CD8-positive, alpha-beta memory T cell (primary cell): Measurements from ENCODE around the gene FOXP2. TPM values are rescaled to one million over a fixed set of nuclear protein-coding genes. Genes with fewer than 3 reads are reported as not detected.
"Not testable (repeated sequence)": the region's sequence is repeated elsewhere in the genome, so short reads cannot be mapped to it uniquely, and the experiment has no call there.

Experiments
- CTCF ChIA-PET: fragments of 350-600 bp; sonication (Branson Sonifier 250); formaldehyde crosslinking; loops from one replicate; lab custom pipeline; 2021; ENCODE audit warnings: antibody characterized with exemption; lab: Charles Lee
- POLR2A ChIA-PET: fragments of 350-600 bp; sonication (Branson Sonifier 250); formaldehyde crosslinking; loops from one replicate; lab custom pipeline; 2021; ENCODE audit warnings: antibody characterized with exemption; lab: Charles Lee
- DNase-seq, 5 donors: peaks; one replicate each; pipeline versions ENCODE4 v3.0.0 to v3.0.0-alpha.2; 2020 to 2022; ENCODE audit warnings: mixed read lengths in 1 of 5
- H3K27ac ChIP-seq: one replicate; pipeline ENCODE4 v1.7.0; 2013; ENCODE audit warnings: low read depth, mild to moderate bottlenecking, low read length, moderate library complexity
- H3K27me3 ChIP-seq: 2 replicates; pipeline ENCODE4 v1.7.0; 2013; ENCODE audit warnings: low read length, mild to moderate bottlenecking; ENCODE audit not compliant: insufficient read depth, poor library complexity, severe bottlenecking
- H3K36me3 ChIP-seq: 2 replicates; pipeline ENCODE4 v1.7.0; 2013; ENCODE audit warnings: mild to moderate bottlenecking, low read length, moderate library complexity; ENCODE audit not compliant: insufficient read depth
- H3K4me1 ChIP-seq: 2 replicates; pipeline ENCODE4 v1.7.0; 2013; ENCODE audit warnings: mild to moderate bottlenecking, low read length, moderate library complexity; ENCODE audit not compliant: insufficient read depth
- H3K4me3 ChIP-seq: 2 replicates; pipeline ENCODE4 v1.7.0; 2013; ENCODE audit warnings: mild to moderate bottlenecking, low read length
- H3K9me3 ChIP-seq: 2 replicates; pipeline ENCODE4 v1.7.0; 2013; ENCODE audit warnings: mild to moderate bottlenecking, low read length
- H3K27ac Mint-ChIP-seq, 8 donors: one replicate each; pipeline ENCODE4 v1.8.0; 2020 to 2021; ENCODE audit warnings: mixed read lengths in 8 of 8, mild to moderate bottlenecking in 6 of 8, inconsistent platforms in 3 of 8, moderate library complexity in 3 of 8
- H3K27me3 Mint-ChIP-seq, 2 donors: one replicate each; pipeline ENCODE4 v1.8.0; 2020 to 2021; ENCODE audit warnings: mixed read lengths in 2 of 2, mild to moderate bottlenecking in 1 of 2, moderate library complexity in 1 of 2
- H3K36me3 Mint-ChIP-seq, 3 donors: one replicate each; pipeline ENCODE4 v1.8.0; 2020 to 2021; ENCODE audit warnings: mixed read lengths in 3 of 3, inconsistent platforms in 1 of 3, mild to moderate bottlenecking in 1 of 3
- H3K4me1 Mint-ChIP-seq, 3 donors: one replicate each; pipeline ENCODE4 v1.8.0; 2020 to 2021; ENCODE audit warnings: mixed read lengths in 3 of 3, inconsistent platforms in 1 of 3, mild to moderate bottlenecking in 1 of 3
- H3K4me3 Mint-ChIP-seq, 7 donors: one replicate each; pipeline ENCODE4 v1.8.0; 2020 to 2021; ENCODE audit warnings: mixed read lengths in 7 of 7, mild to moderate bottlenecking in 6 of 7, moderate library complexity in 4 of 7, inconsistent platforms in 2 of 7
- H3K9me3 Mint-ChIP-seq, 5 donors: one replicate each; pipeline ENCODE4 v1.8.0; 2020 to 2022; ENCODE audit warnings: mixed read lengths in 5 of 5, mild to moderate bottlenecking in 3 of 5, moderate library complexity in 2 of 5, inconsistent platforms in 1 of 5
- polyA plus RNA-seq: library from polyadenylated mRNA; unstranded; fragments of 300-500 nt; fragmentation: Illumina TruSeq; gene quantifications from one replicate; pipeline ENCODE4 v1.2.3, GENCODE V29; 2021
- total RNA-seq, 2 experiments: library from RNA; stranded (reverse); gene quantifications; one replicate each; pipeline ENCODE4 v1.2.3, GENCODE V29; 2021

The FOXP2 gene
- total and polyA plus RNA-seq, 3 experiments from 2014 or later: not detected

- H3K36me3 Mint-ChIP-seq: no peaks in the 10 kb centered on the region
- no peaks in the 10 kb centered on the region for H3K4me1 Mint-ChIP-seq
- Histone ChIP-seq H3K4me1 (no peaks in the 10 kb centered on the region), H3K4me3 (no peak overlapping the region), H3K36me3 (no peaks in the 10 kb centered on the region), H3K9me3 (no peaks in the 10 kb centered on the region), H3K27me3 (no peaks in the 10 kb centered on the region), H3K27ac (no peak overlapping the region)
- peaks cover 0 to 2% (median 0%) of the 10 kb centered on the region in 5 donors for H3K9me3 Mint-ChIP-seq
- no peak overlapping the region for H3K4me3 Mint-ChIP-seq
- DNase-seq: no peak
- peaks cover 0 to 3% of the 10 kb centered on the region in 2 donors for H3K27me3 Mint-ChIP-seq
- POLR2A ChIA-PET: no interaction called here
- CTCF ChIA-PET: no interaction called here
- no peak overlapping the region for H3K27ac Mint-ChIP-seq
Measured at GRCh38 chr7:114548081-114548980, 133.7 kb downstream of the FOXP2 start.

GRCh38 chr7:114554781-114555537 is 140.3 kb downstream of the FOXP2 start:
- Histone ChIP-seq H3K27me3 (no peaks in the 10 kb centered on the region), H3K9me3 (no peaks in the 10 kb centered on the region), H3K4me3 (no peak overlapping the region), H3K36me3 (no peaks in the 10 kb centered on the region), H3K4me1 (no peaks in the 10 kb centered on the region), H3K27ac (no peak overlapping the region)
- Mint-ChIP-seq H3K27me3 (peaks cover 0 to 3% of the 10 kb centered on the region in 2 donors), H3K9me3 (no peaks in the 10 kb centered on the region), H3K36me3 (no peaks in the 10 kb centered on the region), H3K27ac (no peak overlapping the region), H3K4me3 (no peak overlapping the region), H3K4me1 (no peaks in the 10 kb centered on the region)
- ChIA-PET POLR2A (no interaction called here), CTCF (no interaction called here)
- DNase-seq: no peak

GRCh38 chr7:114567416-114567815 is 152.8 kb downstream of the FOXP2 start:
- Mint-ChIP-seq H3K27ac (no peak overlapping the region), H3K9me3 (no peaks in the 10 kb centered on the region), H3K4me1 (no peaks in the 10 kb centered on the region), H3K4me3 (no peak overlapping the region), H3K27me3 (no peaks in the 10 kb centered on the region), H3K36me3 (no peaks in the 10 kb centered on the region)
- DNase-seq: no peak
- no peaks in the 10 kb centered on the region for H3K9me3 ChIP-seq
- no peak overlapping the region for H3K27ac ChIP-seq
- no peaks in the 10 kb centered on the region for H3K36me3 ChIP-seq
- CTCF ChIA-PET: no interaction called here
- H3K4me1 ChIP-seq: no peaks in the 10 kb centered on the region
- H3K27me3 ChIP-seq: no peaks in the 10 kb centered on the region
- POLR2A ChIA-PET: no interaction called here
- H3K4me3 ChIP-seq: no peak overlapping the region

- Mint-ChIP-seq H3K27ac (no peak overlapping the region), H3K4me3 (no peak overlapping the region), H3K36me3 (no peaks in the 10 kb centered on the region), H3K27me3 (no peaks in the 10 kb centered on the region), H3K4me1 (no peaks in the 10 kb centered on the region), H3K9me3 (no peaks in the 10 kb centered on the region)
- Histone ChIP-seq H3K4me1 (no peaks in the 10 kb centered on the region), H3K36me3 (no peaks in the 10 kb centered on the region), H3K4me3 (no peak overlapping the region), H3K27me3 (no peaks in the 10 kb centered on the region), H3K27ac (no peak overlapping the region), H3K9me3 (no peaks in the 10 kb centered on the region)
- ChIA-PET POLR2A (no interaction called here), CTCF (no interaction called here)
- no peak for DNase-seq
Measured at GRCh38 chr7:114569220-114569619, 154.6 kb downstream of the FOXP2 start.

- Histone ChIP-seq H3K27ac (no peak overlapping the region), H3K4me1 (no peaks in the 10 kb centered on the region), H3K27me3 (no peaks in the 10 kb centered on the region), H3K4me3 (no peak overlapping the region), H3K36me3 (no peaks in the 10 kb centered on the region), H3K9me3 (no peaks in the 10 kb centered on the region)
- H3K4me3 Mint-ChIP-seq: no peak overlapping the region
- CTCF ChIA-PET: no interaction called here
- H3K4me1 Mint-ChIP-seq: no peaks in the 10 kb centered on the region
- H3K27me3 Mint-ChIP-seq: no peaks in the 10 kb centered on the region
- H3K36me3 Mint-ChIP-seq: no peaks in the 10 kb centered on the region
- H3K27ac Mint-ChIP-seq: no peak overlapping the region
- H3K9me3 Mint-ChIP-seq: no peaks in the 10 kb centered on the region
- no peak for DNase-seq
- POLR2A ChIA-PET: no interaction called here
Measured at GRCh38 chr7:114574384-114574783, 159.8 kb downstream of the FOXP2 start.

GRCh38 chr7:114575098-114575497 is 160.5 kb downstream of the FOXP2 start:
- H3K27me3 ChIP-seq: no peaks in the 10 kb centered on the region
- H3K4me1 ChIP-seq: no peaks in the 10 kb centered on the region
- no peaks in the 10 kb centered on the region for H3K36me3 Mint-ChIP-seq
- CTCF ChIA-PET: no interaction called here
- H3K27ac ChIP-seq: no peak overlapping the region
- POLR2A ChIA-PET: no interaction called here
- no peaks in the 10 kb centered on the region for H3K27me3 Mint-ChIP-seq
- no peak for DNase-seq
- no peaks in the 10 kb centered on the region for H3K9me3 ChIP-seq
- no peaks in the 10 kb centered on the region for H3K4me1 Mint-ChIP-seq
- H3K36me3 ChIP-seq: no peaks in the 10 kb centered on the region
- H3K4me3 ChIP-seq: no peak overlapping the region
- no peak overlapping the region for H3K27ac Mint-ChIP-seq
- H3K4me3 Mint-ChIP-seq: no peak overlapping the region
- H3K9me3 Mint-ChIP-seq: no peaks in the 10 kb centered on the region

- H3K27me3 Mint-ChIP-seq, H3K9me3 Mint-ChIP-seq, H3K27ac Mint-ChIP-seq, H3K9me3 ChIP-seq, CTCF ChIA-PET, H3K36me3 ChIP-seq, DNase-seq, H3K4me3 Mint-ChIP-seq, H3K36me3 Mint-ChIP-seq, H3K27ac ChIP-seq, H3K4me3 ChIP-seq, H3K27me3 ChIP-seq, POLR2A ChIA-PET, H3K4me1 Mint-ChIP-seq, H3K4me1 ChIP-seq: not testable (repeated sequence)
Measured at GRCh38 chr7:114580963-114581362, 166.3 kb downstream of the FOXP2 start.

GRCh38 chr7:114588506-114588905 is 173.9 kb downstream of the FOXP2 start:
- CTCF ChIA-PET: no interaction called here
- Mint-ChIP-seq H3K4me3 (no peak overlapping the region), H3K36me3 (no peaks in the 10 kb centered on the region), H3K27me3 (peaks cover 1 to 3% of the 10 kb centered on the region in 2 donors), H3K4me1 (no peaks in the 10 kb centered on the region), H3K9me3 (no peaks in the 10 kb centered on the region), H3K27ac (no peak overlapping the region)
- H3K9me3 ChIP-seq: no peaks in the 10 kb centered on the region
- no peaks in the 10 kb centered on the region for H3K27me3 ChIP-seq
- H3K36me3 ChIP-seq: no peaks in the 10 kb centered on the region
- no peaks in the 10 kb centered on the region for H3K4me1 ChIP-seq
- H3K27ac ChIP-seq: no peak overlapping the region
- no peak for DNase-seq
- no peak overlapping the region for H3K4me3 ChIP-seq
- POLR2A ChIA-PET: no interaction called here
